HL-60 (cell line): ENCODE measurements around the gene INSRR.

ENCODE experiments used
- DNase-seq, 2 experiments: peaks; one replicate each; pipeline ENCODE4 v3.0.0-alpha.2; 2010 to 2020; ENCODE audit warnings: low read depth in 1 of 2, low spot score in 1 of 2
- H3K27ac ChIP-seq: fragments of 250-450 bp; sonication (Bioruptor Pico); replicated peaks from 2 replicates; pipeline ENCODE4 v1.5.1; 2020; ENCODE audit warnings: mild to moderate bottlenecking, moderate library complexity
- H3K27me3 ChIP-seq: fragments of 250-450 bp; sonication (Bioruptor Pico); 2 replicates; pipeline ENCODE4 v1.5.1; 2021; ENCODE audit warnings: mild to moderate bottlenecking, moderate library complexity; ENCODE audit not compliant: insufficient read depth, poor library complexity, severe bottlenecking
- H3K4me3 ChIP-seq: replicated peaks from 2 replicates; pipeline ENCODE4 v1.5.1; 2011; ENCODE audit warnings: mild to moderate bottlenecking, control low read depth, low read length; ENCODE audit not compliant: insufficient read depth
- GABPA ChIP-seq: IDR thresholded peaks from 2 replicates; pipeline ENCODE4 v1.6.1; 2012; ENCODE audit warnings: low read depth
- POLR2AphosphoS5 ChIP-seq: IDR thresholded peaks from 2 replicates; pipeline ENCODE4 v1.6.1; 2012; ENCODE audit warnings: low read depth
- REST ChIP-seq: IDR thresholded peaks from 2 replicates; pipeline ENCODE4 v1.6.1; 2012; ENCODE audit warnings: low read depth; ENCODE audit not compliant: insufficient replicate concordance
- SPI1 ChIP-seq: IDR thresholded peaks from 2 replicates; pipeline ENCODE4 v1.6.1; 2012; ENCODE audit warnings: low read depth, mild to moderate bottlenecking, borderline replicate concordance
- TF ChIP-seq, protein P1 (sequence below): IDR thresholded peaks from one replicate; pipeline ENCODE4 v1.5.1; 2011; ENCODE audit warnings: low read length, control low read depth, inconsistent platforms; ENCODE audit not compliant: insufficient read depth

The INSRR gene

GRCh38 chr1:156863631-156864030 is 4.7 kb upstream of the INSRR start:
- no peak for TF ChIP-seq POLR2AphosphoS5
- TF ChIP-seq SPI1 = no peak
- TF ChIP-seq, protein P1, sequence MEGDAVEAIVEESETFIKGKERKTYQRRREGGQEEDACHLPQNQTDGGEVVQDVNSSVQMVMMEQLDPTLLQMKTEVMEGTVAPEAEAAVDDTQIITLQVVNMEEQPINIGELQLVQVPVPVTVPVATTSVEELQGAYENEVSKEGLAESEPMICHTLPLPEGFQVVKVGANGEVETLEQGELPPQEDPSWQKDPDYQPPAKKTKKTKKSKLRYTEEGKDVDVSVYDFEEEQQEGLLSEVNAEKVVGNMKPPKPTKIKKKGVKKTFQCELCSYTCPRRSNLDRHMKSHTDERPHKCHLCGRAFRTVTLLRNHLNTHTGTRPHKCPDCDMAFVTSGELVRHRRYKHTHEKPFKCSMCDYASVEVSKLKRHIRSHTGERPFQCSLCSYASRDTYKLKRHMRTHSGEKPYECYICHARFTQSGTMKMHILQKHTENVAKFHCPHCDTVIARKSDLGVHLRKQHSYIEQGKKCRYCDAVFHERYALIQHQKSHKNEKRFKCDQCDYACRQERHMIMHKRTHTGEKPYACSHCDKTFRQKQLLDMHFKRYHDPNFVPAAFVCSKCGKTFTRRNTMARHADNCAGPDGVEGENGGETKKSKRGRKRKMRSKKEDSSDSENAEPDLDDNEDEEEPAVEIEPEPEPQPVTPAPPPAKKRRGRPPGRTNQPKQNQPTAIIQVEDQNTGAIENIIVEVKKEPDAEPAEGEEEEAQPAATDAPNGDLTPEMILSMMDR = no peak
- TF ChIP-seq REST = no peak
- TF ChIP-seq GABPA = no peak

GRCh38 chr1:156862997-156863599 is 4.2 kb upstream of the INSRR start:
- peaks cover 53% of the 10 kb centered on the region for H3K27me3 ChIP-seq
- no peak overlapping the region for H3K27ac ChIP-seq
- DNase-seq = no peak
- TF ChIP-seq GABPA (no peak), SPI1 (no peak), REST (no peak), POLR2AphosphoS5 (no peak)
- TF ChIP-seq, protein P1 = no peak
- no peak overlapping the region for H3K4me3 ChIP-seq

More at GRCh38 chr1:156863631-156864030, 4.7 kb upstream of the INSRR start:
- Histone ChIP-seq H3K4me3 (no peak overlapping the region), H3K27ac (no peak overlapping the region), H3K27me3 (peaks cover 47% of the 10 kb centered on the region)
- no peak for DNase-seq

- H3K4me3 ChIP-seq = no peak overlapping the region
- TF ChIP-seq GABPA (no peak), SPI1 (no peak), POLR2AphosphoS5 (no peak), REST (no peak)
- TF ChIP-seq, protein P1 = no peak
- no peak overlapping the region for H3K27ac ChIP-seq
- H3K27me3 ChIP-seq = peaks cover 58% of the 10 kb centered on the region
- no peak for DNase-seq
Observed at GRCh38 chr1:156862584-156862983, 3.7 kb upstream of the INSRR start.
